Activated CD4-positive, CD25-positive, alpha-beta regulatory T cell treated with anti-CD3 and anti-CD28 coated beads, Interleukin-2, amount 50 U/mL, for 16 hours (primary cell): ENCODE data around the gene MT1X.
"Not testable (repeated sequence)": the region's sequence is repeated elsewhere in the genome, so short reads cannot be mapped to it uniquely, and the experiment has no call there.

ENCODE experiments used
- DNase-seq: peaks from one replicate; pipeline ENCODE4 v3.0.0-alpha.2; 2020; ENCODE audit warnings: low read depth, low spot score

The MT1X gene

DNA sequence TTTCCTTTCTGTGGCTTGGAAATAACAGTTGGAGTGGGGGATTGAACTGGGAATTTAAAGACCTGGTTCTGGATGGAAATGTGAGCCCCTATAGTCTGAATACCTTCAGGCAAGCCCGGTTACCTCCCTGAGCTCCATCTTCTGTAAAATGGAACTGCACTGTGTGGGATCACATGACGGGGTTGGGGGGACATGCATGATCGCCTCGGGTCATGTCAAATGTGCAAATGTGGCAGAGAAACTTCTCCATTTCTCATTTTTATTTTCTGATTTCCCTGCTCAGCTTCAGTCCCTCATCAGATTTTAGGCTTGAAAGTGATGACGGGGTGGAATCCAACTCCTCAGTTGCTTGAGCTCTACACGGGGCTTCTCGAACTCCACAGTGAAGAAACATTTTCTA is 29.1 kb upstream of the MT1X start:
- DNase-seq = no peak

DNA sequence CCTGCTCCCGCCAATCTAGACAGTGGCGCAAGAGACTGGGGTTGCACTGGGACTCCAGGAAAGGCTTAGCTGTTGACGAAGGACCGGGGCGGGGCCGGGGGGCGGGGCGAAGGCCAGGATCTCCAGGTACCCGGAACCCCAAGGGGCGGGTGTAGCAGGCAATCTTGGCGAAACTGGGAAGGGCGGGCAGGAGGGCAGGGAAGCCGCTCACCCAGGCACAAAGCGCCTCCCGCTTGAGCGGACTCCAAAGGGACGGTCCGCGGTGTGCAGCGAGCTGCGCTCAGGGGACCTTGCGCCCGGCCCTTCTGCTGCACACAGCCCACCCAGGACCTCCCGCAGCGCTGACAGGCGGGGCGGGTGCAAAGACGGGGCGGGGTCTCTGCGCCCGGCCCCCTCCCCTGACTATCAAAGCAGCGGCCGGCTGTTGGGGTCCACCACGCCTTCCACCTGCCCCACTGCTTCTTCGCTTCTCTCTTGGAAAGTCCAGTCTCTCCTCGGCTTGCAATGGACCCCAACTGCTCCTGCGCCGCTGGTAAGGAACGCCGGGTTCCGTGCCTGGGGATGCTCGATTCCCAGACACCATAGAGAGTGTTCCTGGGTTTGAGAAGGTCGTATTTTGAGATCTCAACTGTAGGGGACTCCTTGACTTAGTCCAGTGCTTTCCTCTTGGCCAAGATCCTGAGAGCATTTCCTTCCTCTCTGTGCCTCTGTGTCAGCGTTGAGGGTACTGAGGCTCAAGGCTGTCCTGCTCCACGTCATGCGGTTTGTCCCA is 24.5 kb upstream of the MT1X start, which contains the start of gene MT1F:
MT1F (plus strand) TSS at position 405 of the 772 bp plus-strand sequence; CDS start at position 505, 100 bp downstream.
- peak; percentile 38 for DNase-seq

DNA sequence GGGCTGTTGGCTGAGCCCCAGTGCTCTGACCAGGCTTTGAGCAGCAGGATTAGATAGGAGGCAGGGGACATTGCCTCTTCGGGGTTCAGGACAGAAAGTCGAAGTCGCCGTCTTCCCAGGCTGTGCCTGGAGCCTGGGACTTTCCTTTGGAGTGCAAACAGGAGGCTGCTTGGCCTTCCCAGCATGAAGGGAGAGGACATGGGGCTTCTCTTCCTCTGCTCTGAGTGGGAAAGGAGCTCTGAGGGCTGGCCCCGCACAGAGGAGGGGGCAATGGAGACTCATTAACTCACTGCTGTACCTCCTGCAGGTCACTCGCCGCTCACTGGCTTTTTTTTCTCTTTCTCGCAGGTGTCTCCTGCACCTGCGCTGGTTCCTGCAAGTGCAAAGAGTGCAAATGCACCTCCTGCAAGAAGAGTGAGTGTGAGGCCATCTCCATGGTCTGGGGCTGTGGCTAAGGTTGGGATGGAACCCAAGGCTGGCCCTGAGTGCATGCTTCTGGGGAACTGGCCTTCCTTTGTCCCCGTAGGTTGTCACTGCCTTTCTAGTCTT is 23.9 kb upstream of the MT1X start:
- no peak for DNase-seq

DNA sequence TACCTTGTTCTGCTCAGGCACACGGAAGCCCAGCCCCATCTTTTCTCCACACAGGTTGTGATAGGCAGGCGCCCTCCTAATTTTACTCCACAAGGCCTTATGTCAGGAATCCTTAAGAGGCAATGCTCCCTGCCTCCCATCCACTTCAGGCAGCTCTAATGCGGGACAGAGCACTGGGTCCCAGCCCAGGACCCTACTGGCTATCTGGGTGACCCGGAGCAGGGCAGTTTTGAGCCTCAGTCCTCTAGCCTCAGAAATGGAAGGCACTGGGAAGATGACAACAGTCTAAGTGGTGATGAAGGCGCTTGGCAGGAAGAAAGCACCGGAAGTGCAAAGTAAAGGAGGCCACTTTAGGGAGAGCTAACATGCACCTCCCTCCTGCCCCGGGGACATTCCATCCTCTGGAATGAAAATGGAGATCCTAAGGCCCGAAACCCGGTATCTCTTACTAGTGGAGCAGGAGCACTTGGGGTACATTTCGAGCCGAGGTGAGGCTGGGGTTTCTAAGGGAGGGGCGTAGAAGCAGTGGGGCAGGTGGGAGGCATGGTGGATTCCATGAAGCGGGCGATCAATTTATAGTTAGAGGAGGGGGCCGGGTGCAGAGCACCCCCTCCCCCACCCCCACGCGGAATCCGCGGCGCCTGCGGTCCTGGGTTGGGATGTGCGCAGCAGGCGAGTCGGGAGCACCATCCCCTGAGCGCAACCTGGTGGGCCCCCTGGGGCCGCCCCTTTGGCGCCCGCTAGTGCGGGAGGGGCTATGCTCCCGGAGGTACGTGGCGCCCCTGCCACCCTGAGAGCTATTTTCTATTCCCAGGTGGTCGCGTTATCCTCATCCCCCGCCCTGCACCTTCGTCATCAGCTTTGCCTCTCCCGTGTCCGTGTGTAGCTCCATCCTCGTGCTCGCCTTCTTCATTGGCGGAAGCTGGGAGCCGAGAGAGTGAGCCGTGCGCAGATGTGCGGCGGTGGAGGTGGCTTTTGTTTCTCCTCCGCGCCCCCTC is 19.6 kb upstream of the MT1X start:
- no peak for DNase-seq

DNA sequence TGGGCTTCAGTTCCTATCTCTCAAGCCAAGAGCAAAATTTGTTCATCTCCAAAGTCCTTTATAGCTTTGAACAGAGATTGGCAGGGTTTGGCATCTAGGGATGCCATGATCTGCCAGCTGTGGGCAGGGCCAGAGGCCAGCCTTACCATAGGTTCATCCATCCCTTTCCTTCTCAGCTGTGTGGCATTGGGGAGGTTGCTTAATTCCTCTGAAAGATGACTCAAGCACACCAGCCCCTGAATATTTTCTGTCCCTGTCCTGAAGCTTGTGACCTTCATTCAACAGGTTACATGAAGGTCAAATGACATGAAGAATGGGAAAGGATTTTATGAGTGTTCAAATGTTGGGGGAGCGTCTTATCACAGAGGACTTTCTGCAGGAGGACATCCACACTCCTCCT is 17.8 kb upstream of the MT1X start:
- no peak for DNase-seq

DNA sequence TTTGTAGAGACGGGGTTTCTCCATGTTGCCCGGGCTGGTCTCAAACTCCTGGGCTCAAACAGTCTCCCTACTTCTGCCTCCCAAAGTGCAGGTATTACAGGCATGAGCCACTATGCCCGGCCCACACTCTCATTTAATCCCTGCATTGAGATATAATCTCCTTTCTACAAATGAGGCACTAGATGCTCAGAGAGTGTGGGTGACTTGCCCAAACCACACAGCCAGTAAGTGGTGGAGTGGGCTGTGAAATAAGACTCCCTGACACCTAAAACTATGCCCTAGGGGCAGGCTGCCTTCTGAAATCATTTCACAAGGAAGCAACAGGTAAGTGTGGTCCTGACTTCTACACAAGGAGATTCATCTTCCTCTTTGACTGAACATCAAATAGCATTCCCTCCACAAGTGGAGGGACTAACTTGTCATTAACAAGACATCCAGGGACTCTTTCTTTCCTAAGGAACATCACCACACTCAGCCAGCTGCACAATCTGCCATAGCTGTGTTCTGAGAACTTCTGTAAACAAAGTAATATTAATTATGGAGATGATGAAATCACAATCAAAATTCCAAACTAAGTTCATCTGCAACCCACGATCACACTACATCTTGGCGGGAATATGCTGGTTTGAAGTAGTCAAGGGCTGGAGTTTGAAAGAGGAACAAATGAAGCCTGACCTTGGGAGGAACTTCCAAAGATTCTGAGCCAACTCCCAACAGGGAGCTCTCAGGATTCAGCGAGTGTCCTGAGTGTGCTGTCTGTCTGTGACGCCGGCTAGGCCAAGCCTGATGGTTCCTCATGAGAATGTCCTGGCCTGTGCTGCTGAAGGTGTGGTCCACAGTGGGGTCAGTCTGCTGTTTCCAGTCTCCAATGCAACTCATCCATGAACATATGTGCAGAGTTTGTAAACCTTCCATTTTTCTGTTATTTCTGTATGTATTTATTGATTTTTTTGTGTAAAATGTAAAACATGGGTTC is 16.7 kb upstream of the MT1X start:
- not testable (repeated sequence) for DNase-seq

DNA sequence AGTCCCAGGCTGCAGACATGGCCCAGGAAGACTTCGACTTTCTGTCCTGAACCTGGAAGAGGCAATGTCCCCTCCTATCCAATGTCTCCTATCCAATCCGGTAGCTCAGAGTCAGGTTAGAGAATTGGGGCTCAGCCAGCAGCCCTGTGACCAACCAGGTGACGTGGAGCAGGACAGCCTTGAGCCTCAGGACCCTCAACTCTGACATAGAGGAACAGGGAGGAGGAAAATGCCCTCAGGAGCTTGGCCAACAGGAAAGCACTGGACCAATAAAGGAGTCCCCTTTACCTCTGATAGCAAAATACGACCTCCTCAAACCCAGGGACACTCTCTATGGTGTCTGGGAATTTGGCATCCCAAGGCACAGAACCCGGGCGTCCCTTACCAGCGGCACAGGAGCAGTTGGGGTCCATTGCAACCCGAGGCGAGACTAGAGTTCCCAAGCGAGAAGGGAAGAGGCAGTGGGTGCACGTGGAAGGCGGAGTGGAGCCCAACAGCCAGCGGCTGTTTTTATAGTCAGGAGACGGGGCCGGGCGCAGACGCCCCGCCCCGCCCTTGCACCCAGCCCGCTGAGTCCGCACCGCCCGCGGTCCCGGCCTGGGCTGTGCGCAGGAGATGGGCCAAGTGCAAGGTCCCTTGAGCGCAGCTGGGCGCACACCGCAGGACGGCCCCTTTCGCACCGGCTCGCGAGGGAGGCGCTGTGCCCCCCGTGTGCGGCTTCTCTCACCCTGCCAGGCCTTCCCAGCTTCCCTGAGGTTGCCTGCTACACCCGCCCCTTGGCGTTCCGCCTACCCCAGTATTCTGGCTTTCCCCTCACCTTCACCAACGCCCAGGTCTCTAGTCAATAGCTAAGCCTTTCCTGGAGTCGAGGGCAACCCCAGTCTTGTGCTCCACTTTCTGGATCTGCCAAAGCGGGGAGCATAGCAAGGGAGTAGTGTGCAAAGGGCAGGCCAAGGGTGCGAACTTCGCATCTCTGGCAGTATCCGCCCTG is 14.4 kb upstream of the MT1X start, which contains the start of gene MT1G:
MT1G (minus strand) TSS at position 485 of the 991 bp plus-strand sequence; CDS start at position 413, 72 bp downstream.
- no peak for DNase-seq

DNA sequence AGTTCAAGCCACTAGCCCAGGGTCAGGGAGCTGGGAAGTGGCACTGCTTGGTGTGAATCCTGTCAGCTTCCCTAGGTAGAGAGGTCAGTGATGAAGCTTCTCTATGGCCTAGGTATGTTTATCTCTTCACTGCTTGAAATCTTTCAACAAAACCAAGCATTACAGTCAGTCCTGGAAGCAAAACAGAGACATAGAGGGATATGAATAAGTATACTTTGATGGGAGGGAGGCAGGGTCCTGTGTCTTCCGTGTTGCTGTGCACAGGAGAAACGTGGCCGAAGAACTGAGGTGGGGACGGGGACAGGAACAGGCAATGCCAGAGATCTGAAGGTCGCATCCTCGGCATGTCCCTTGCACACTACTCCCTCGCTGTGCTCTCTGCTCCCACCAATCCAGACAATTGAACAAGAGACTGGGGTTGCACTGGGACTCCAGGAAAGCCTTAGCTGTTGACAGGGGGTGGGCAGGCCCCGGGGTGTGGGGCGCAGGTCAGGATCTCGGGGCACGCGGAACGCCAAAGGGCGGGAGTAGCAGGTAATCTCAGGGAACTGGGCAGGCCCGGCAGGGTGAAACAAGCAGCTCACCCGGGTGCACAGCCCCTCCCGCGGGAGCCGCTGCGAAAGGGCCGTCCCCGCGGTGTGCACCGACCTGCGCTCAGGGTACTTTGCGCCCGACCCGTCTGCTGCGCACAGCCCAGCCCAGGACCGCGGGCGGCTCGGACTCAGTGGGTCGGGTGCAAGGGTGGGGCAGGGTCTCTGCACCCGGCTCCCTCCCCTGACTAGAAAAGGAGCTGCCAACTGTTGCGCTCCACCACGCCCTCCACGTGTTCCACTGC is 13.0 kb upstream of the MT1X start, which contains the start of gene MT1H:
MT1H (plus strand) TSS at position 810 of the 835 bp plus-strand sequence. CDS start 71 bp downstream, outside the sequence.
- no peak for DNase-seq

DNA sequence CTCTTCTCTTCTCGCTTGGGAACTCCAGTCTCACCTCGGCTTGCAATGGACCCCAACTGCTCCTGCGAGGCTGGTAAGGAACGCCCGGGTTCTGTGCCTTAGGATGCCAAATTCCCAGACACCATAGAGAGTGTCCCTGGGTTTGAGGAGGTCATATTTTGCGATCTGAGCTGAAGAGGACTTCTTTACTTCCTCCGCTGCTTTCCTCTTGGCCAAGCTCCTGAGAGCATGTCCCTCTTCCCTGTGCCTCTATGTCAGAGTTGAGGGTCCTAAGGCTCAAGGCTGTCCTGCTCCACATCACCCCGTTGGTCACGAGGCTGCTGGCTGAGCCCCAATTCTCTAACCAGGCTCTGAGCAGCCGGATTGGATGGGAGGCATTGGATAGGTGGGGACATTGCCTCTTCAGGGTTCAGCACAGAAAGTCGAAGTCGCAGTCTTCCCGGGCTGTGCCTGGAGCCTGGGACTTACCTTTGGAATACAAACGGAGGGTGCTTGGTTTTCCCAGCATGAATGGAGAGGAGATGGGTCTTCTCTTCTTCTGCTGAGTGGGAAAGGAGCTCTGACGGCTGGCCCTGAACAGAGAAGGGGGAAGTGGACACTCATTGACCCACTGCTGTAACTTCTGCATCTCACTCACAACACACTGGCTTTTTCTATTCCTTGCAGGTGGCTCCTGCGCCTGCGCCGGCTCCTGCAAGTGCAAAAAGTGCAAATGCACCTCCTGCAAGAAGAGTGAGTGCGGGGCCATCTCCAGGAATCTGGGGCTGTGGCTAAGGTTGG is 12.2 kb upstream of the MT1X start:
- DNase-seq = no peak

DNA sequence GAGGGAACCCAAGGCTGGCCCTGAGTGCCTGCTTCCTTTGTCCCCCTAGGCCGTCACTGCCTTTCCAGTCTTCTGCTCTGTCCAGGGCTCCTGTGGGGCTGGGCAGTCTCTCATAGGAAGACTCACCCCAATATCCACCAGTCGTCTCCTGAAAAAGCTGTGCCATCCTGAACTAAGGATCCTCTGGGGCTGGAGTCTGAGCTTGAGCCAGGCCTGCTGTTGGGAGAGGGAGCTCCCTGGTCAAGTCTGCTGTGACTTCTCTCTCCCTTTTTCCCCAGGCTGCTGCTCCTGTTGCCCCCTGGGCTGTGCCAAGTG is 11.7 kb upstream of the MT1X start:
- DNase-seq = no peak

DNA sequence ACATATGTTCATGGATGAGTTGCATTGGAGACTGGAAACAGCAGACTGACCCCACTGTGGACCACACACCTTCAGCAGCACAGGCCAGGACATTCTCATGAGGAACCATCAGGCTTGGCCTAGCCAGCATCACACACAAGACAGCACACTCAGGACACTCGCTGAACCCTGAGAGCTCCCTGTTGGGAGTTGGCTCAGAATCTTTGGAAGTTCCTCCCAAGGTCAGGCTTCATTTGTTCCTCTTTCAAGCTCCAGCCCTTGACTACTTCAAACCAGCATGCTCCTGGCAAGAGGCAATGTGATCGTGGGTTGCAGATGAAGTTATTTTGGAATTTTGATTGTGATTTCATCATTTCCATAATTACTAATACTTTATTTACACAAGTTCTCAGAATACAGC is 10.6 kb upstream of the MT1X start:
- not testable (repeated sequence) for DNase-seq

DNA sequence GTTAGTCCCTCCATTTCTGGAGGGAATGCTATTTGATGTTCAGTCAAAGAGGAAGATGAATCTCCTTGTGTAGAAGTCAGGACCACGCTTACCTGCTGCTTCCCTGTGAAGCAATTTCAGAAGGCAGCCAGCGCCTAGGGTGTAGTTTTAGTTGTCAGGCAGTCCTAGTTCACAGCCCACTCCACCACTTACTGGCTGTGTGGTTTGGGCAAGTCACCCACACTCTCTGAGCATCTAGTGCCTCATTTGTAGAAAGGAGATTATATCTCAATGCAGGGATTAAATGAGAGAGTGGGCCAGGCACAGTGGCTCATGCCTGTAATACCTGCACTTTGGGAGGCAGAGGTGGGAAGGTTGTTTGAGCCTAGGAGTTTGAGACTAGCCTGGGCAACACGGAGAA is 10.1 kb upstream of the MT1X start:
- DNase-seq = not testable (repeated sequence)

DNA sequence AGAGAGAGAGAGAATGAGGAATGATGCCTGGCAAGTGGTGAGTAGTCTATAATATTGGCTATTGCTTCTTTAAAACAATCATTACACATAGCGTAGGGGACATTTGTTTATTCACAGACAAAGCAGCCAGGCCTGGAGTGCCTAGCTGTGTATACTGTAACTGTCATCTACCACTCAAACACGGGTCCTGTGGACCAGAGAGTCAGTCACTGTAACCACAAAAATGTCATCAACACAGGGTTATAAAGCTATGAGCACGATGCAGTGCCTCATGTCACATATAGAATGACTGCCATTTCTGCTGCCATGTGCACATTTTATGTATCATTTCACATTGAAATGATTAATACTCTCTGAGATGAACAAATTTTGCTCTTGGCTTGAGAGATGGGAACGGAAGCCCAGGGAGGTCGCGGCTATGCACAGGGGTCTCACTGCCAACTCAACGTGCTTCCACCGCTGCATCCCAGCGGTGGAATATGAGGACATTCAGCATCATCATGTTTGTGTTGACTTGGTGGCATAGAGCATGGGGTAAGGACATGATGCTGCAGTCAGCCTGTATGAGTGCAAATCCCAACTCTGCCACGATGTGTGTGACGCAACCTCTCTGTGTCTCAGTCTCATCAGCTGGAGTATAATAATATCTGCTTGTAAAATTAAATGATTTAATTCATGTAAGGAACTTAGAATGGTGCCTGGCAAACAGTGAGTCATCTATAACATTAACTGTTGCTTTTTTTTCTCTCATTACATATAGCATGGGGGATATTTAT is 9.3 kb upstream of the MT1X start:
- DNase-seq = no peak

DNA sequence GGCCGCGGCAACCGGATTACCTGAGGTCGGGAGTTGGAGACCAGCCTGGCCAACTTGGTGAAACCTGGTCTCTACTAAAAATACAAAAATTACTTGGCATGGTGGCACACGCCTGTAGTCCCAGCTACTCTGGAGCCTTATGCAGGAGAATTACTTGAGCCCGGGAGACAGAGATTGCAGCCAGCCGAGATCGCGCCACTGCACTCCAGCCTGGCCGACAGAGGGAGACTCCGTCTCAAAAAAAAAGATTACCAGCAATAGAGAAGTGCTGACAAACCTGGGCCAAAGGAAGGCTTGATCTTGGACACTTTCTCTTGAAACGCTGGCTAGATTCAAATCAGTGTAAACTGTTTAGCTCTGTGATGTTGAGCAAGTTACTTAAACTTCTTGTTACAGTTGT is 8.3 kb upstream of the MT1X start:
- no peak for DNase-seq

DNA sequence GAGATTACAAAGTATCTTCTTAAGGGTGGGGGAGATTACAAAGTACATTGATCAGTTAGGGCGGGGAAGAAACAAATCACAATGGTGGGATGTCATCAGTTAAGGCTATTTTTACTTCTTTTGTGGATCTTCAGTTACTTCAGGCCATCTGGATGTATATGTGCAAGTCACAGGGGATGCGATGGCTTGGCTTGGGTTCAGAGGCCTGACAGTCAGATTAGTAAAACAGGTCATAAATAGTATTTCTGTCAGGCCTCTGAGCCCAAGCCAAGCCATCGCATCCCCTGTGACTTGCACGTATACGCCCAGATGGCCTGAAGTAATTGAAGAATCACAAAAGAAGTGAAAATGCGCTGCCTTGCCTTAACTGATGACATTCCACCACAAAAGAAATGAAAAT is 7.7 kb upstream of the MT1X start:
- not testable (repeated sequence) for DNase-seq

DNA sequence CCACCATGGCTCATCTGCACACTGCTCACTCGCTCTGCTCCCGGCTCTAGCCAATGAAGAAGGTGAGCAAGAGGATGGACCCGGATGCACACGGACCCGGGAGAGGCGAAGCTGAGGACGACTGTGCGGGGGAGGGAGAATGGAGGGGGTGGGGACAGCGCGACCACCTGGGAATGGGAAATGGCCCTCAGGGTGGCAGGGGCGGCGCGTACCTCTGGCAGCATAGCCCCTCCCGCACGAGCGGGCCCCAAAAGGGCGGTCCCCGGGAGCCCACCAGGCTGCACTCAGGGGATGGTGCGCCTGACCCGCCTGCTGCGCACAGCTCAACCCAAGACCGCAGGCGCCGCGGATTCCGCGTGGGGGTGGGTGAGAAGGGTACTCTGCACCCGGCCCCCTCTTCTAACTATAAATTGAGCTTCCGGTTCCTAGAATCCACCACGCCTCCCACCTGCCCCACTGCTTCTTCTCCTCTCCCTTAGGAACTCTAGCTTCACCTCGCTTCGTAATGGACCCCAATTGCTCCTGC is 6.5 kb upstream of the MT1X start:
- DNase-seq = peak; percentile 16

DNA sequence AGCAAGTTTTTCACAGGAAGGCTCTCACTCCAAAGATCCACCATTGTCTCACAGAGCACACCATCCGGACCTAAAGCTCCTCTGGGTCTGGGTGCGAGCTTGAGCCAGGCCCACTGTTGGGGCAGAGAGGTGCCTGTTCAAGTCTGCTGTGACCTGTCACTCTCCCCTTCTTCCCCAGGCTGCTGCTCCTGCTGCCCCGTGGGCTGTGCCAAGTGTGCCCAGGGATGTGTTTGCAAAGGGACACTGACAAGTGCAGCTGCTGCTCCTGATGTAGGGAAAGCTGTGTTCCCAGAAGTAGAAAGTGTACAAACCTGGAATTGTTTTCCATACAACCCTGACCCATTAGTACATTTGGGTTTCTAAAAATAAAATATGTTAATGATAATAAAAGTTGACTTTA is 4.8 kb upstream of the MT1X start:
- no peak for DNase-seq
